Cardiac fibroblast (primary cell): ENCODE measurements around the gene MACF1.
A peak's percentile ranks its signal among the peaks of the same experiment; 100 is the strongest.

Source experiments
- DNase-seq, 2 donors: peaks; one replicate each; pipeline versions ENCODE4 v3.0.0 to v3.0.0-alpha.2; 2010; ENCODE audit warnings: low read depth in 2 of 2
- H3K4me3 ChIP-seq, 2 donors: replicated peaks in 1 of 2; 1 replicate in 1 of 2; 2 replicates in 1 of 2; pipeline ENCODE4 v1.5.1; 2011; ENCODE audit warnings: low read depth in 2 of 2, low read length in 2 of 2, mild to moderate bottlenecking in 2 of 2, moderate library complexity in 1 of 2
- TF ChIP-seq, protein P1 (sequence below): IDR thresholded peaks from one replicate; pipeline ENCODE4 v1.5.1; 2011; ENCODE audit warnings: low read depth, mild to moderate bottlenecking, low read length, inconsistent platforms

MACF1 gene

DNA sequence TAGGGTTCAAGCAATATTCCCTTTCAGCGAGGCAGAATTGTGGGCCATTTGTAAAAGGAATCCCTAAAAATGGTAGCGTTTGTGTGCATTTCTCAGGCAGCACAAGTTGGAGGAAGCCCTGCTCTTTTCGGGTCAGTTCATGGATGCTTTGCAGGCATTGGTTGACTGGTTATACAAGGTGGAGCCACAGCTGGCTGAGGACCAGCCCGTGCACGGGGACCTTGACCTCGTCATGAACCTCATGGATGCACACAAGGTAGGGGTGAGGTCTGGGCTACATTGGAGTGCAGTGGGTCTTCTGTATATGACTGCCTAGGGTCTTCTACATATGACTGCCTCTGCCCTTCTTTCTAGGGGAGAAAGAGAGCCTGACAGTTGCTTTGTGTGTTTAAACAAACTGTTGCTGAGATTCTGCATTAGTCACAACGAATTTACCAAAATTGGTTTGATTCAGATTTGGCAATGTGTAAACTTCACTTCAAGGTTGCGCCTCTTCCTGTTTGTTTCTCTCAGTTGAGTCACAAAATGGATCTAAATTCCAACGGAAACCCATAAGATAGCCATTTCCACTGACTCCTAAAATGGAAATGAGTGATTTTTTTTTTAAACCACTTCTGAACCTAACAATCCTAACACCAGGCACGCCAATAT, 246.6 kb downstream of the MACF1 start:
- peak; percentile 90 to 94 for DNase-seq
- H3K4me3 ChIP-seq = no peak overlapping the region
- TF ChIP-seq, protein P1, sequence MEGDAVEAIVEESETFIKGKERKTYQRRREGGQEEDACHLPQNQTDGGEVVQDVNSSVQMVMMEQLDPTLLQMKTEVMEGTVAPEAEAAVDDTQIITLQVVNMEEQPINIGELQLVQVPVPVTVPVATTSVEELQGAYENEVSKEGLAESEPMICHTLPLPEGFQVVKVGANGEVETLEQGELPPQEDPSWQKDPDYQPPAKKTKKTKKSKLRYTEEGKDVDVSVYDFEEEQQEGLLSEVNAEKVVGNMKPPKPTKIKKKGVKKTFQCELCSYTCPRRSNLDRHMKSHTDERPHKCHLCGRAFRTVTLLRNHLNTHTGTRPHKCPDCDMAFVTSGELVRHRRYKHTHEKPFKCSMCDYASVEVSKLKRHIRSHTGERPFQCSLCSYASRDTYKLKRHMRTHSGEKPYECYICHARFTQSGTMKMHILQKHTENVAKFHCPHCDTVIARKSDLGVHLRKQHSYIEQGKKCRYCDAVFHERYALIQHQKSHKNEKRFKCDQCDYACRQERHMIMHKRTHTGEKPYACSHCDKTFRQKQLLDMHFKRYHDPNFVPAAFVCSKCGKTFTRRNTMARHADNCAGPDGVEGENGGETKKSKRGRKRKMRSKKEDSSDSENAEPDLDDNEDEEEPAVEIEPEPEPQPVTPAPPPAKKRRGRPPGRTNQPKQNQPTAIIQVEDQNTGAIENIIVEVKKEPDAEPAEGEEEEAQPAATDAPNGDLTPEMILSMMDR = no peak

DNA sequence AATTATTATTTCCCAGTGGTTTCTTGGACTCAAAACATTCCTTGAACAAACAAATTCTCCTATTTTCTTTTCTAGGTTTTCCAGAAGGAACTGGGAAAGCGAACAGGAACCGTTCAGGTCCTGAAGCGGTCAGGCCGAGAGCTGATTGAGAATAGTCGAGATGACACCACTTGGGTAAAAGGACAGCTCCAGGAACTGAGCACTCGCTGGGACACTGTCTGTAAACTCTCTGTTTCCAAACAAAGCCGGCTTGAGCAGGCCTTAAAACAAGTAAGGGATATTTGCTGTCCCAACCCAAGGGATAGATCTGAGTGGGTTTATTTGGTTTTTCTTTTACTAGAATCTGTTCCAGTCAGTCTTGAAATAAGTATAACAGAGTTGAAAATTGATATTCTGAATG, 247.6 kb downstream of the MACF1 start:
- no peak for DNase-seq
- TF ChIP-seq, protein P1 = no peak
- no peak overlapping the region for H3K4me3 ChIP-seq

DNA sequence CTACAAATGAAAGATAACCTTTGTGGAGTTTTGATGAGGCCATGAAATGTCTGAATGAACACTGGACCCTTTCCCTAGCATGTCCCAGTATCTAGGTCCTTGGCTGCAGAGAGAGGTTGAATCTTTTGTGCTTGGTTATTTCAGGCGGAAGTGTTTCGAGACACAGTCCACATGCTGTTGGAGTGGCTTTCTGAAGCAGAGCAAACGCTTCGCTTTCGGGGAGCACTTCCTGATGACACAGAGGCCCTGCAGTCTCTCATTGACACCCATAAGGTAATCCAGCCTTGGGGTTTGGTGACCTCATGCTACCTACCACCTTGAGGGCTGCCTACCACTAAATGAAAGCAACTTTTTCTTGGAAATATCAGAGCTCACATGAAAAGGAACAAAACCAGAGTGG, 248.0 kb downstream of the MACF1 start:
- DNase-seq = no peak
- TF ChIP-seq, protein P1 = no peak
- no peak overlapping the region for H3K4me3 ChIP-seq

DNA sequence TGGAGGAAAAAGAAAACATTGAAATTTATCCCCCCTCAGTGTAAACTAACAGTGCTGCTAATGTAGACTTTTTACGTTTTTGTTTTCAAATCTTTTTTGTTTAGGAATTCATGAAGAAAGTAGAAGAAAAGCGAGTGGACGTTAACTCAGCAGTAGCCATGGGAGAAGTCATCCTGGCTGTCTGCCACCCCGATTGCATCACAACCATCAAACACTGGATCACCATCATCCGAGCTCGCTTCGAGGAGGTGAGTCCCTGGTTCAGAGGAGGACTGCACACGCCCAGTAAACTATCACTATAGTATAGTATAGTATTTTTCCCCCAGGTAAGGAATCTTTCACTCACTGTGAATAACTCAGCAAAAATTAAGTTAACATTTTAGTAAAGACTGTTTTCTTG, 249.1 kb downstream of the MACF1 start:
- no peak overlapping the region for H3K4me3 ChIP-seq
- peak; percentile 76 to 92 for DNase-seq
- TF ChIP-seq, protein P1 = no peak

DNA sequence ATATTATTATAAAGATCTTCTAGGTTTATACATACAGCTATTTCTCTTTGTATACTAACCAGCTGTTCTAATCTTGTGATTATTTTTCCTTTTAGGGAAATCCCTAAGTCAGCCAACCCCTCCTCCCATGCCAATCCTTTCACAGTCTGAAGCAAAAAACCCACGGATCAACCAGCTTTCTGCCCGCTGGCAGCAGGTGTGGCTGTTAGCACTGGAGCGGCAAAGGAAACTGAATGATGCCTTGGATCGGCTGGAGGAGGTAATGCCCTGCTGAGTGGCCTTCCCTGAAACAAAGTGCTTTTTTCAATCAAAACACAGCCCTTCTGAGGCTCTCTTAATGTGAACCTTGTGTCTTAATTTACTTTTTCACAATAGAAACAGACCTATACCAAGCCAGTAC, 254.5 kb downstream of the MACF1 start:
- DNase-seq = no peak
- TF ChIP-seq, protein P1 = no peak
- no peak overlapping the region for H3K4me3 ChIP-seq

DNA sequence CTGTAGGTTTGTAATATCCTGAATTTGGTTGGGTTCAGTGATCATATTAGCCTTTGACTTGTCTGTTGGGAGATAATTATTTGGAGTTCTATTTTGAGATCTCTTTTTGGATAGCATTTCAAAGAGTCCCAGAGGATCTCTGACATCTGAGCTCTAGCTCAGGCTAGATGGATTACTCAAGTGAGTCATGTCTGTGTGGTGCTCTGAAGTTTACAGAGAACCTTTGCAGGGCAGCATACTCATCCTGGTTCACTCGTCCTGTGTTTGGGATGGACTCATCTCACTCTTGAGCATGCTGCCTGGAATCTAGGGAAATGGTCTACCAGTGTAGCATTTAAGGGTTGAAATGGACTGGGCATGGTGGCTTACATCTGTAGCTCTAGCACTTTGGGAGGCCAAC, 257.6 kb downstream of the MACF1 start:
- no peak overlapping the region for H3K4me3 ChIP-seq
- DNase-seq = peak in 1 of 2 donors; percentile 60
- TF ChIP-seq, protein P1 = no peak
